Stomach (tissue), 9 donors: ENCODE data around the gene ABI3BP. TPM values are rescaled to one million over a fixed set of nuclear protein-coding genes. Genes with fewer than 3 reads are reported as not detected.

ENCODE experiments used
- DNase-seq, 2 donors: peaks; one replicate each; pipeline versions ENCODE4 v3.0.0 to v3.0.0-alpha.2; 2013 to 2019
- H3K27ac ChIP-seq, 5 donors: fragments of 200-600 bp in 4 of 5; sonication (generic) in 4 of 5; one replicate each; pipeline ENCODE4 v1.5.1; 2013 to 2019; ENCODE audit warnings: mild to moderate bottlenecking in 1 of 5, moderate library complexity in 1 of 5
- H3K27me3 ChIP-seq, 3 donors: fragments of 200-600 bp; sonication (generic); one replicate each; pipeline ENCODE4 v1.5.1; 2017 to 2019; ENCODE audit warnings: mixed run types in 1 of 3
- H3K36me3 ChIP-seq, 4 donors: fragments of 200-600 bp; sonication (generic); 1 replicate in 3 of 4; 2 replicates in 1 of 4; pipeline ENCODE4 v1.5.1; 2016 to 2019
- H3K4me1 ChIP-seq, 4 donors: fragments of 200-600 bp; sonication (generic); one replicate each; pipeline ENCODE4 v1.5.1; 2016 to 2019
- H3K4me3 ChIP-seq, 4 donors: fragments of 200-600 bp; sonication (generic) in 3 of 4; one replicate each; pipeline ENCODE4 v1.5.1; 2016 to 2019; ENCODE audit warnings: mild to moderate bottlenecking in 1 of 4
- H3K9me3 ChIP-seq, 4 donors: fragments of 200-600 bp; sonication (generic); one replicate each; pipeline ENCODE4 v1.5.1; 2016 to 2019
- CTCF ChIP-seq, 7 experiments: fragments of 450-650 bp in 4 of 7; fragments of 200-600 bp in 3 of 7; sonication (generic) in 3 of 7; IDR thresholded peaks; one replicate each; pipeline ENCODE4 v1.5.1; 2016 to 2019; ENCODE audit warnings: antibody characterized with exemption in 7 of 7, control low read depth in 2 of 7, mild to moderate bottlenecking in 1 of 7
- EP300 ChIP-seq: sonication (generic); formaldehyde crosslinking; IDR thresholded peaks from one replicate; pipeline ENCODE4 v1.6.1; 2017; ENCODE audit warnings: antibody characterized with exemption
- POLR2A ChIP-seq, 4 donors: fragments of 450-650 bp; IDR thresholded peaks; one replicate each; pipeline ENCODE4 v1.6.1; 2016; ENCODE audit warnings: antibody characterized with exemption in 4 of 4, control low read depth in 2 of 4, mild to moderate bottlenecking in 1 of 4, moderate library complexity in 1 of 4
- POLR2AphosphoS5 ChIP-seq, 3 donors: sonication (generic); formaldehyde crosslinking; IDR thresholded peaks; one replicate each; pipeline ENCODE4 v1.6.1; 2016; ENCODE audit warnings: antibody characterized with exemption in 3 of 3
- WGBS, 5 donors: extraction: QIAGEN DNeasy Blood & Tissue Kit in 3 of 5; methylation state at CpG; one replicate each; pipeline versions ENCODE4 v1.1.5 to v1.1.7; 2013 to 2018; 5-methylcytosine and 5-hydroxymethylcytosine counted together
- intact Hi-C: fragments of 100-400 bp; cut with DNase I; formaldehyde crosslinking; loops from one replicate; pipeline ENCODE4 v1.15.1; 2023; ENCODE audit warnings: low total_unique reads
- polyA plus RNA-seq, 3 donors: library from polyadenylated mRNA; stranded (reverse); fragments of 200-250 nt; gene quantifications; one replicate each; pipeline ENCODE4 v1.2.3, GENCODE V29; 2013
- total RNA-seq, 5 donors: library from RNA; depleted of rRNA; stranded (reverse); fragments of >200 nt; gene quantifications; one replicate each; pipeline versions ENCODE4 v1.1.0 to v1.2.3, GENCODE V29; 2014 to 2016
- donor health status: healthy with polysubstance abuse.
- donor health status: Bipolar disorder and iron deficiency.
- donor health status: healthy.

The ABI3BP gene
- total and polyA plus RNA-seq, 8 donors = 1.5 to 252 (median 21.7) TPM

GRCh38 chr3:100857863-100858262, 135.4 kb downstream of the ABI3BP start:
- DNase-seq = no peak
- peaks cover 0 to 7% (median 0%) of the 10 kb centered on the region in 4 donors for H3K36me3 ChIP-seq
- no peak overlapping the region for H3K27ac ChIP-seq
- intact Hi-C loops = no loop called here
- no peaks in the 10 kb centered on the region for H3K4me1 ChIP-seq
- no peaks in the 10 kb centered on the region for H3K27me3 ChIP-seq
- TF ChIP-seq EP300 (no peak), POLR2A (IDR thresholded peaks at IDR 0.05) (no peak), POLR2AphosphoS5 (IDR thresholded peaks at IDR 0.05) (no peak), CTCF (IDR thresholded peaks at IDR 0.05) (no peak)
- no peaks in the 10 kb centered on the region for H3K9me3 ChIP-seq
- no peak overlapping the region for H3K4me3 ChIP-seq
- WGBS, 5 donors = 89 to 97% (median 93%) methylated on average over 2 of the region's 2 CpGs

DNA sequence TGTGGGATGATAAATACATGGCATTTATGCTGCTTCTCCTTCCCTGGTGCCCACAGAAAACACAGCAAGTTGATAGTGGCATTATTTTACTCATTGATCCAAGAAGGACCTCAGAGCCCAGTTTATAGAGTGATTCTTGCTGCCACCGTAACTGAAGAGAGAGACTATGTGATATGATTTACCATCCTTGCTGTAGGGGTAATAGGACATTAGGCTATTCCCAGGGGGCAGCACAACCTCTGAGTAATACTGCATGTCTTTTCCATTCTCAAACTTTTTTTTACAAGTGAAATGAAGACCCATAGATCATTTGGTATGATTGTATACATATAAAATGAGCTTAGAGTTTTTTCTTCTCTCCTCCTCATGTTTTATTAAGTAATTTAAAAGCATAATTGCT, 136.4 kb downstream of the ABI3BP start:
- no peaks in the 10 kb centered on the region for H3K9me3 ChIP-seq
- no peak overlapping the region for H3K27ac ChIP-seq
- DNase-seq = no peak
- H3K4me3 ChIP-seq = no peak overlapping the region
- TF ChIP-seq POLR2AphosphoS5 (IDR thresholded peaks at IDR 0.05) (no peak), CTCF (IDR thresholded peaks at IDR 0.05) (no peak), EP300 (no peak), POLR2A (IDR thresholded peaks at IDR 0.05) (no peak)
- H3K36me3 ChIP-seq = peaks cover 0 to 7% (median 0%) of the 10 kb centered on the region in 4 donors
- intact Hi-C loops = no loop called here
- H3K27me3 ChIP-seq = no peaks in the 10 kb centered on the region
- H3K4me1 ChIP-seq = no peaks in the 10 kb centered on the region
- 79 to 93% (median 93%) methylated on average over 1 of the region's 1 CpG for WGBS, 5 donors

DNA sequence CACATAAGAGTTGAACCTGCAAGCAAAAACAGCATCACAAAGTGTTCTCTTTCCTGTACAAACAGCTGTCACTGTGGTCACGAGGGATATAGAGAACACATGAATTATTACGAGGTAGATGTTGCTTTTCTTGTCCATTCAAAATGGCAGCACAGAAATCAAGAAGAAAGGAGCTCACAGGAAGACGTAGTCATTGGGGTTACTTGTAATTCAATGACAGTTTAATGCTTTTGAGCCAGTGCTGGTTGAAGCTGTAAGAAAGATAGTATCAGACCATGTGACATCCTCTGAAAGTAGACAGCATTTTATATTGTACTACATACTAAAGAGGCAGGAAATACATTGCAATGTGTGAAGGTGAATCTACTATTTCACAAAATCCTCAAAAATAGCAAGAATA, 140.4 kb downstream of the ABI3BP start:
- Histone ChIP-seq H3K36me3 (peaks cover 0 to 14% (median 0%) of the 10 kb centered on the region in 4 donors), H3K9me3 (no peaks in the 10 kb centered on the region), H3K4me3 (no peak overlapping the region), H3K27ac (no peak overlapping the region), H3K27me3 (no peaks in the 10 kb centered on the region), H3K4me1 (no peaks in the 10 kb centered on the region)
- 67 to 79% (median 70%) methylated on average over 3 of the region's 3 CpGs for WGBS, 5 donors
- TF ChIP-seq POLR2AphosphoS5 (IDR thresholded peaks at IDR 0.05) = no peak
- DNase-seq = no peak
- intact Hi-C loops = no loop called here

- intact Hi-C loops = no loop called here
These were observed 142.5 kb downstream of the ABI3BP start for GRCh38 chr3:100850701-100851100.

GRCh38 chr3:100850156-100850555, 143.1 kb downstream of the ABI3BP start:
- Histone ChIP-seq H3K27me3 (no peaks in the 10 kb centered on the region), H3K27ac (no peak overlapping the region), H3K4me3 (no peak overlapping the region), H3K36me3 (peaks cover 0 to 14% (median 0%) of the 10 kb centered on the region in 4 donors), H3K9me3 (no peaks in the 10 kb centered on the region), H3K4me1 (no peaks in the 10 kb centered on the region)
- no peak for DNase-seq
- WGBS, 5 donors = 59 to 81% (median 75%) methylated on average over 3 of the region's 3 CpGs
- TF ChIP-seq CTCF (IDR thresholded peaks at IDR 0.05) = no peak
- no peak for TF ChIP-seq POLR2AphosphoS5 (IDR thresholded peaks at IDR 0.05)
- no peak for TF ChIP-seq POLR2A (IDR thresholded peaks at IDR 0.05)
- no peak for TF ChIP-seq EP300
- intact Hi-C loops = no loop called here

More at GRCh38 chr3:100850701-100851100, 142.5 kb downstream of the ABI3BP start:
- Histone ChIP-seq H3K27me3 (no peaks in the 10 kb centered on the region), H3K4me1 (no peaks in the 10 kb centered on the region), H3K27ac (no peak overlapping the region), H3K9me3 (no peaks in the 10 kb centered on the region), H3K4me3 (no peak overlapping the region), H3K36me3 (peaks cover 0 to 14% (median 0%) of the 10 kb centered on the region in 4 donors)
- 65 to 79% (median 73%) methylated on average over 2 of the region's 2 CpGs for WGBS, 5 donors
- no peak for TF ChIP-seq EP300
- no peak for DNase-seq
